ENCODE measurements around the gene MGRN1.

GRCh38 chr16:4699046-4699556, 74.5 kb downstream of the MGRN1 start:
- TF ChIP-seq ZNF274 (IDR thresholded peaks at IDR 0.05; ENCODE audit: low read depth, low read length) = no peak
- TF ChIP-seq SUZ12 (IDR thresholded peaks at IDR 0.05; ENCODE audit: extremely low read depth, insufficient read depth, insufficient read length) = no peak
- no peak for TF ChIP-seq YY1 (IDR thresholded peaks at IDR 0.05; ENCODE audit: insufficient read depth, insufficient read length)

Data from NT2/D1 (cell line).